SU-DHL-6 (cell line): Measurements from ENCODE around the gene ANP32A.

Experiments used
- H2AFZ ChIP-seq: fragments of 200-600 bp; sonication (generic); 2 replicates; pipeline ENCODE4 v1.6.1; 2014; ENCODE audit warnings: low read depth, mild to moderate bottlenecking, moderate library complexity, mixed read lengths, antibody characterized with exemption, low read length; ENCODE audit not compliant: severe bottlenecking
- H3F3A ChIP-seq: fragments of 200-600 bp; shearing (Covaris generic); 2 replicates; pipeline ENCODE4 v1.6.0; 2016; ENCODE audit warnings: antibody characterized with exemption, mild to moderate bottlenecking; ENCODE audit not compliant: insufficient read depth
- H3K27ac ChIP-seq: fragments of 200-600 bp; sonication (generic); 2 replicates; pipeline ENCODE4 v1.5.1; 2016; ENCODE audit warnings: low read depth, mild to moderate bottlenecking, low read length, moderate library complexity, mixed read lengths
- H3K27me3 ChIP-seq: fragments of 200-600 bp; sonication (generic), shearing (Covaris generic); 2 replicates; pipeline ENCODE4 v1.6.0; 2014; ENCODE audit warnings: mild to moderate bottlenecking, low read length
- H3K36me3 ChIP-seq: fragments of 200-600 bp; sonication (generic); 2 replicates; pipeline ENCODE4 v1.6.1; 2014; ENCODE audit warnings: mild to moderate bottlenecking, low read length, mixed read lengths
- H3K4me2 ChIP-seq: fragments of 300-600, 200-600 bp; shearing (Covaris generic), sonication (generic); 2 replicates; pipeline ENCODE4 v1.6.0; 2014; ENCODE audit warnings: low read length, low read depth, mild to moderate bottlenecking; ENCODE audit not compliant: poor library complexity, severe bottlenecking
- H3K4me3 ChIP-seq: fragments of 200-600 bp; sonication (generic); 2 replicates; pipeline ENCODE4 v1.5.1; 2014; ENCODE audit warnings: antibody characterized with exemption, low read length, mild to moderate bottlenecking, mixed read lengths; ENCODE audit not compliant: insufficient read depth, poor library complexity, severe bottlenecking
- H3K79me2 ChIP-seq: fragments of 200-600 bp; sonication (generic); 2 replicates; pipeline ENCODE4 v1.6.1; 2014; ENCODE audit warnings: mild to moderate bottlenecking, low read length, moderate library complexity; ENCODE audit not compliant: insufficient read depth
- H3K9ac ChIP-seq: fragments of 200-600 bp; sonication (generic); 2 replicates; pipeline ENCODE4 v1.7.0; 2014; ENCODE audit warnings: mild to moderate bottlenecking, low read length
- H3K9me2 ChIP-seq: fragments of 200-600 bp; sonication (generic); replicated peaks from 2 replicates; pipeline ENCODE4 v1.6.1; 2014; ENCODE audit warnings: low read length; ENCODE audit not compliant: insufficient read depth
- H3K9me3 ChIP-seq: fragments of 200-600 bp; sonication (generic); 2 replicates; pipeline ENCODE4 v1.6.1; 2014; ENCODE audit warnings: low read length, mixed read lengths; ENCODE audit not compliant: insufficient read depth
- H4K20me1 ChIP-seq: fragments of 200-600 bp; sonication (generic); 2 replicates; pipeline ENCODE4 v1.6.1; 2014; ENCODE audit warnings: low read depth, mild to moderate bottlenecking, antibody characterized with exemption, low read length, moderate library complexity, mixed read lengths
- CTCF ChIP-seq: fragments of 200-600 bp; sonication (generic); IDR thresholded peaks from one replicate; pipeline ENCODE4 v1.5.1; 2017; ENCODE audit warnings: antibody characterized with exemption, mild to moderate bottlenecking, low read length, moderate library complexity; ENCODE audit not compliant: insufficient read depth, poor library complexity, severe bottlenecking
- EZH2phosphoT487 ChIP-seq: fragments of 200-600 bp; sonication (generic), shearing (Covaris generic); conservative IDR thresholded peaks from 2 replicates; pipeline ENCODE4 v1.6.1; 2018; ENCODE audit warnings: mild to moderate bottlenecking, antibody characterized with exemption, low read length, moderate library complexity, mixed read lengths

Gene ANP32A

DNA sequence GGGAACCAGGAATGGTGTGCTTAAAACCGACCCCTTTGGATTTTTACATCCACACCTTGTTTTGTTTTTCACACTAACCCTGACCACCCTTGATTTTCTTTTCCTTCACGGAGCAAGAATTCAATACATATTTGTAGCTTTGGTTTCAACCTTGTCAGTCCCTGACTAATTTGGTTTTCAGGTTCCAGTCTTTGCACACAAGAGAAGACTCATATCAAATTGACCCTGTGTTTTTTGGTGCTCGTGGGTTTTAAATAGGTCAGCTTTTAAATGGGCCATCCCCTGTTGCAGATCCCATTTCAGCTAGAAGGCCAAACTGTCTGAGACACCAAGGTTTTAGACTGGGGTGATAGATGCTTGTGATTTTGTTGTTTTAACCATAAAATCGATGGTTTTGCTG is 26.4 kb downstream of the ANP32A start:
- Histone ChIP-seq H3K4me2 (no peak overlapping the region), H3K9me2 (no peaks in the 10 kb centered on the region), H2AFZ (no peak overlapping the region), H3K36me3 (no peaks in the 10 kb centered on the region), H3K4me3 (no peak overlapping the region), H3K9ac (no peak overlapping the region), H3F3A (no peaks in the 10 kb centered on the region), H3K9me3 (no peaks in the 10 kb centered on the region), H3K27ac (no peak overlapping the region), H3K27me3 (no peaks in the 10 kb centered on the region), H3K79me2 (peaks cover 100% of the 10 kb centered on the region), H4K20me1 (peaks cover 50% of the 10 kb centered on the region)
- TF ChIP-seq EZH2phosphoT487 = no peak
- TF ChIP-seq CTCF = no peak

- H3K9me3 ChIP-seq = no peaks in the 10 kb centered on the region
- H3K9me2 ChIP-seq = no peaks in the 10 kb centered on the region
- no peak overlapping the region for H3K4me2 ChIP-seq
- H3K36me3 ChIP-seq = no peaks in the 10 kb centered on the region
- peaks cover 100% of the 10 kb centered on the region for H3K79me2 ChIP-seq
- no peaks in the 10 kb centered on the region for H3F3A ChIP-seq
- no peak overlapping the region for H3K9ac ChIP-seq
- TF ChIP-seq CTCF = no peak
- TF ChIP-seq EZH2phosphoT487 = no peak
- no peaks in the 10 kb centered on the region for H3K27me3 ChIP-seq
- H2AFZ ChIP-seq = no peak overlapping the region
- peaks cover 47% of the 10 kb centered on the region for H4K20me1 ChIP-seq
- H3K27ac ChIP-seq = no peak overlapping the region
- H3K4me3 ChIP-seq = no peak overlapping the region
Observed at GRCh38 chr15:68793776-68794175, 26.9 kb downstream of the ANP32A start.

GRCh38 chr15:68792901-68793766 is 27.6 kb downstream of the ANP32A start:
- peaks cover 100% of the 10 kb centered on the region for H3K79me2 ChIP-seq
- no peaks in the 10 kb centered on the region for H3K9me2 ChIP-seq
- no peaks in the 10 kb centered on the region for H3K36me3 ChIP-seq
- H2AFZ ChIP-seq = no peak overlapping the region
- TF ChIP-seq EZH2phosphoT487 = no peak
- H3K9me3 ChIP-seq = no peaks in the 10 kb centered on the region
- no peak overlapping the region for H3K4me2 ChIP-seq
- H4K20me1 ChIP-seq = peaks cover 46% of the 10 kb centered on the region
- no peak overlapping the region for H3K9ac ChIP-seq
- H3K4me3 ChIP-seq = no peak overlapping the region
- no peaks in the 10 kb centered on the region for H3K27me3 ChIP-seq
- H3F3A ChIP-seq = no peaks in the 10 kb centered on the region
- H3K27ac ChIP-seq = no peak overlapping the region
